Activated CD8-positive, alpha-beta memory T cell treated with anti-CD3 and anti-CD28 coated beads for 36 hours (primary cell): ENCODE measurements around the gene PBX1. TPM values are rescaled to one million over a fixed set of nuclear protein-coding genes. Genes with fewer than 3 reads are reported as not detected.

ENCODE experiments used
- CTCF ChIA-PET: fragments of 350-600 bp; sonication (Branson Sonifier 250); formaldehyde crosslinking; loops from one replicate; lab custom pipeline; 2021; ENCODE audit warnings: antibody characterized with exemption; lab: Charles Lee
- POLR2A ChIA-PET: fragments of 350-600 bp; sonication (Branson Sonifier 250); formaldehyde crosslinking; loops from one replicate; lab custom pipeline; 2021; ENCODE audit warnings: antibody characterized with exemption; lab: Charles Lee
- total RNA-seq, 2 experiments: library from RNA; stranded (reverse); gene quantifications; one replicate each; pipeline ENCODE4 v1.2.3, GENCODE V29; 2021

The PBX1 gene
- total RNA-seq, 2 experiments from 2014 or later, result not detected

- POLR2A ChIA-PET, result no interaction called here
- CTCF ChIA-PET, result no interaction called here
These were observed 94.7 kb downstream of the PBX1 start for GRCh38 chr1:164653705-164654104.

DNA sequence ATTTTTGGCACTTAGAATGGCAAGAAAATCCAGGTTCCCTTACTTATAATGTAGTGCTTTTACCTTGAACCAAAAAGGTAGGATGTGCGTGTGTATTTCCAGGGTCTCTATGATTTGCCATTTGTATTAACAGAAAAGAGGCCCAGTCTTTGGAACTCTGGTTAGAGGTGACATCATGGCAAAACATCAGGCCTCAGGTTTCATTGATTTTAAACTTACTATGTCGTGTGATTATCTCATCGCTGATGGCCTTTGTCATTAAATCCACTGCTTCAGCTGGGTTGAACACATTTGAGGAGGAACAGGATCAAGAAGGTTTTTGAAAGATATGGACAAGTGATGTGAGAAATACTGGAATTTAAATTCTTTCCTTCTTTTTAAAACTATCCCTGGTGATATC, 95.2 kb downstream of the PBX1 start:
- ChIA-PET POLR2A (no interaction called here), CTCF (no interaction called here)

- ChIA-PET POLR2A (no interaction called here), CTCF (no interaction called here)
These were observed 99.9 kb downstream of the PBX1 start for GRCh38 chr1:164658864-164659263.

DNA sequence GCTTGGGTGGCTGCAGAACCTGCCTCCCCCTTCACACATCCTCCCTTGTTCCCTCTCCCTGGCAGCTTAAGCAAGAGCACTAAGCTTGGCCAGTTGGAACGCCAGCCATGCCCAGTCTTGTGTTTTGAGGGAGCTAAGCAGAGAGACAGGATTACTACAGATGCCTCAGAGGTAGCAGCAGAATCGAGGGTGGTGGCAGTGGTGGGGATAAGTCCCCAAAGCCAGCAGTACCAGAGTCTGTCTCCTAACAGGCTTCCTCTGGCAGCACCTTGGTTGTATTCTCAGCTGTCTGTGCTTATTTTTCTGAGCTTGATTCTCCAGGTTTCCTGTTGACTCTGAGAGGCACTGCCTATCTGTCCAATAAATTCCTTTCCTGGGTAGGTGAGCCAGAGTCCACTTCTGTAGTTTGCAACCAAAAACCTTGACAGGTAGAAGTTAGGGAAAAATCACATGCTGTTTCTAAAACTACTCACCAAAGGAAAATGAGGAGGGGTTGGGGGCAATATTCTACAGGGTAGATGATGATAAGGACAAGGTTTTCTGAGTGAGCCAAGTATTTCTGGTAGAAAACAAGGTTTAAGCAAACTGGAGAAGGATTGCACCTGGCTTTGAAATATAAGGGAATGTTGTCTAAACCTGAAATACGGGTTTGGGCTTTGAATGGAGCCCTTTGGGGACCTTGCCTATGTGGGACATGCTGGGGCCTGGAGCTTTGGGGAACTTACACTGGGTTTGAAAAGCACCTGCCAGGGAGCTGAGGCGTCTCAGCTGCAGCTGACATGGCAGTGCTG, 100.8 kb downstream of the PBX1 start:
- ChIA-PET CTCF (no interaction called here), POLR2A (no interaction called here)

GRCh38 chr1:164660412-164660772, 101.4 kb downstream of the PBX1 start:
- ChIA-PET CTCF (no interaction called here), POLR2A (no interaction called here)

GRCh38 chr1:164660775-164661174, 101.8 kb downstream of the PBX1 start:
- CTCF ChIA-PET, result no interaction called here
- POLR2A ChIA-PET, result no interaction called here

DNA sequence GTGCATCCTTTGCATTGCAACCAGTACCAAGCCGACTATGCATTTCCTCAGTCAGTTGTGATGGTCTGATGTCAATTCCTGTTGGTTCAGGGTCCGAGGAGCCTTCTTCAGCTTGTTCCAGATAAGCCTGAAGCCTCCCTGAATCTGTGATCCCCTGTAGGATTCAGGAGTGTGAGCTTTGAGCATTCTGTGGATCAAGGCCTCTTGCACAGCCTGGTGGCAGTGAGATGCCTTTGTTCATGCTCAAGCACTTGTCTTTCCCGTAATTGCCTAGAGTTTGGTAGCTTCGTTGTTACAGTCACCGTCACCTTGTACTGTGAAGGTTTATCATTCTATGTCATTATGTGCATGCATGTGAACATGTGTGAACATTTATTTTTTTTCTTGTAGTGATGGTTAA, 103.5 kb downstream of the PBX1 start:
- POLR2A ChIA-PET, result no interaction called here

GRCh38 chr1:164662955-164663354, 104.0 kb downstream of the PBX1 start:
- ChIA-PET POLR2A (no interaction called here), CTCF (no interaction called here)

More for the DNA sequence above, 103.5 kb downstream of the PBX1 start:
- CTCF ChIA-PET, result no interaction called here

- CTCF ChIA-PET, result no interaction called here
- POLR2A ChIA-PET, result no interaction called here
These were observed 105.1 kb downstream of the PBX1 start for GRCh38 chr1:164664127-164664526.

GRCh38 chr1:164667001-164667400, 108.0 kb downstream of the PBX1 start:
- ChIA-PET CTCF (no interaction called here), POLR2A (no interaction called here)

- ChIA-PET POLR2A (no interaction called here), CTCF (no interaction called here)
These were observed 108.6 kb downstream of the PBX1 start for GRCh38 chr1:164667600-164667999.

DNA sequence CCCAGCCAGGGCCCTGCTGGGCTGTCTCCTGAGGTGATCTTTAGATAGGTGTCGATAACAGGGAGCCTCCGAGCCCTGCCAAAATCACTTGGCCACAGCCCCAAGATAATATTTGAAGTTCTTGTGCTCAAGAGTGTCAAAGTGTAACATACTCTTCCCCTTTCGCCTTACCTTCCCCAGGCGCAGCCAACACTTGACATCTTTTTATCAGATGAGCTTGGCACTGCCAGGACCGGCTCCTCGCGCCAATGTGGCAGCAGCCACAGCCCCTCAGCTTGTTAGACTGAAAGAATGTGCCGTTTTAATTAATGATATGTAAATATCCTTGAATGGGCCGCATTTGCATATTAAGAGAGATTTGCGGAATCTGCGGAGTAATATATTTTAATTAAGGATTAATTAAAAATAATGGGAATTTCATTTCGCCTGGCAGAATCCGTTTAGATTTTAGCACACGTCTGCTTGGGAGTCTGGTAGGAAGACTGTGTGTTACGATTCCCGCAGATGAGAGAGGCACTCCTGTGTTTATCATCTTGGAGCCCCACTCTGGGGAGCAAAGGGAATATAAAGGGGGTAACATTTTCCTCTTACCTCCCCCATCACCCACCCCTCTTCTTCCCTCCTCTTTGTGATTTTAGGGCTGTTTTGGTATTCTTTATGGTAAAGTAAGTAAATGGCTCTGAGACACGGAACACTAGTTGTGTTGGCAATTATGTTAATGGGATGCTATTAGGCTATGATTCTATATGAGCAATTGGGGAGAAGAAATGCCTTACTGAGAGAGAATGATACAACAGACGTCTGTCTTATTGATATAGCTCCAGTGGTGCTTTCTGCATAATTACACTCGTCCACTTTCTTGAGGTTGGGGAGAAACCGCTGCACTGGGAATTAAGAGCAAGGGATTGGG, 109.8 kb downstream of the PBX1 start:
- CTCF ChIA-PET, result no interaction called here
- POLR2A ChIA-PET, result no interaction called here

- POLR2A ChIA-PET, result no interaction called here
- CTCF ChIA-PET, result no interaction called here
These were observed 111.0 kb downstream of the PBX1 start for GRCh38 chr1:164670026-164670425.

- ChIA-PET POLR2A (no interaction called here), CTCF (no interaction called here)
These were observed 111.8 kb downstream of the PBX1 start for GRCh38 chr1:164670786-164671185.

- ChIA-PET POLR2A (no interaction called here), CTCF (no interaction called here)
These were observed 112.5 kb downstream of the PBX1 start for GRCh38 chr1:164671323-164671965.

- POLR2A ChIA-PET, result no interaction called here
- CTCF ChIA-PET, result no interaction called here
These were observed 113.1 kb downstream of the PBX1 start for GRCh38 chr1:164671966-164672571.

DNA sequence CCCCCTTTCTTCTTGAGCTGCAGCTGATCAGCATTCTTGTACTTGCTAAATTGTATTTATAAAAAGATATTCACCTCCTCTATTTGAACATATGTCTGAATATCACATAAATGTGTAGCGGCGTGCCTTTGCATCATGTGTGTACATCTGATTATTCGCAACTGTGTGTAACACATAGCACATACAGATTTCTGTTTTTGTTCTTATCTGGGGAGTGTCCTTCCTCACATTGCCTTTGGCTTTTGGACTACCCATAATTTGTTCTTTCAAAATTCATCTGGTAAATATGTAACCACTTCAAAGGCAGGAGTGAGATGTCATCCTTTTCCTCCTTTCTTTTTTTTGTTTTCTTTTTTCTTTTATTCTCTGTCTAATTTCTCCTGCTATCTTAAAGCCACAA, 113.6 kb downstream of the PBX1 start:
- ChIA-PET CTCF (no interaction called here), POLR2A (no interaction called here)

GRCh38 chr1:164673584-164674214, 114.7 kb downstream of the PBX1 start:
- CTCF ChIA-PET, result no interaction called here

GRCh38 chr1:164675342-164675904, 116.4 kb downstream of the PBX1 start:
- POLR2A ChIA-PET, result no interaction called here
- CTCF ChIA-PET, result no interaction called here

More at GRCh38 chr1:164673584-164674214, 114.7 kb downstream of the PBX1 start:
- POLR2A ChIA-PET, result no interaction called here
